MG63 (cell line): Measurements from ENCODE around the gene ERI3. TPM values are rescaled to one million over a fixed set of nuclear protein-coding genes. Genes with fewer than 3 reads are reported as not detected.
A peak's percentile ranks its signal among the peaks of the same experiment; 100 is the strongest.

Experiments
- DNase-seq: peaks from one replicate; pipeline ENCODE4 v3.0.0-alpha.2; 2020
- H3K27me3 ChIP-seq: fragments of 250-450 bp; sonication (Bioruptor Pico); 2 replicates; pipeline ENCODE4 v1.5.1; 2020; ENCODE audit warnings: mild to moderate bottlenecking, moderate library complexity
- H3K36me3 ChIP-seq: fragments of 250-450 bp; sonication (Bioruptor Pico); 2 replicates; pipeline ENCODE4 v1.5.1; 2020; ENCODE audit warnings: mild to moderate bottlenecking, moderate library complexity
- H3K4me3 ChIP-seq: fragments of 250-450 bp; sonication (Bioruptor Pico); 2 replicates; pipeline ENCODE4 v1.5.1; 2020; ENCODE audit warnings: mild to moderate bottlenecking, moderate library complexity
- H3K9me3 ChIP-seq: fragments of 250-450 bp; sonication (Bioruptor Pico); 2 replicates; pipeline ENCODE4 v1.5.1; 2020; ENCODE audit warnings: mild to moderate bottlenecking, moderate library complexity
- total RNA-seq: library from RNA; depleted of rRNA; stranded (reverse); fragments of >200 nt; shearing (Covaris generic); gene quantifications from 2 replicates; pipeline ENCODE4 v1.2.3, GENCODE V29; 2014; ENCODE audit warnings: low replicate concordance

The ERI3 gene
- total RNA-seq, 1 experiment from 2014 or later, result 147 TPM

DNA sequence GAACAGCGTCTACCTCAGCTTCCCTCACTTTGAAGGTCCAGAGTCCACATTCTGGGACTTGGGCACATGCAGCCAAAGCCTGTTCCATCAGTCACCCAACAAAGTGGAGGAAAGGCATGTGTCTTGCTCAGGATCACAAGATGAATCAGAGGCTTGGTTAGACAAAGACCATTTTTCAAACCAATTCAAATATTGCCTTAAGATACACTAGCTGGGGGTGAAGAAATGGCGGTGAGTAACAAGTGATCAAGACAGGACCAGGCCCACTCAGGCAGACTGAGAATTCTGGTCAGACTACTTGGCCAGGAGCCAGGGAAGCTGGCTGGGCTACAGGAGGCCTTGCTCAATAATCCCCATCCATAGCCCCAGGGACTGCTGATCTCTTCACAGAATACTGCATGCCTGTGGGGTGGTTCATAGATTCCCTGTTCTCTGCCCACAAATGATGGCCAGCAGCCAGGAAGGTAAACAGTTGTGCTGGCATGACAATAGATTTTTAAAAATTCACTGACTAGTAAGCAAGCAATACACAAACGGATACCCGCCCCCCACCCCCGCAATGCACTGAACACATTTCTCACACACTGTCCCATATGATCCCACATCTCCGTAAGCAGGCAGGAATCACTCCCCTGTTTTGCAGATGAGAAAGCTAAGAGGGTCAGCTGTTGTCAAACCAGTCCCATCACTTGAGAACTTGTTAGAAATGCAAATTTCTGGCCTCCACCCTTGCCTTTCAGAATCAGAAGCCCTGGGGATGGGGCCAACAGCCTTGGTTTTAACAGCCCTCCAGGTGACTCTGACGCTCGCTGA, 27.2 kb downstream of the ERI3 start:
- Histone ChIP-seq H3K9me3 (no peaks in the 10 kb centered on the region), H3K27me3 (no peaks in the 10 kb centered on the region), H3K4me3 (no peak overlapping the region), H3K36me3 (peaks cover 9% of the 10 kb centered on the region)
- peak; percentile 98 for DNase-seq

DNA sequence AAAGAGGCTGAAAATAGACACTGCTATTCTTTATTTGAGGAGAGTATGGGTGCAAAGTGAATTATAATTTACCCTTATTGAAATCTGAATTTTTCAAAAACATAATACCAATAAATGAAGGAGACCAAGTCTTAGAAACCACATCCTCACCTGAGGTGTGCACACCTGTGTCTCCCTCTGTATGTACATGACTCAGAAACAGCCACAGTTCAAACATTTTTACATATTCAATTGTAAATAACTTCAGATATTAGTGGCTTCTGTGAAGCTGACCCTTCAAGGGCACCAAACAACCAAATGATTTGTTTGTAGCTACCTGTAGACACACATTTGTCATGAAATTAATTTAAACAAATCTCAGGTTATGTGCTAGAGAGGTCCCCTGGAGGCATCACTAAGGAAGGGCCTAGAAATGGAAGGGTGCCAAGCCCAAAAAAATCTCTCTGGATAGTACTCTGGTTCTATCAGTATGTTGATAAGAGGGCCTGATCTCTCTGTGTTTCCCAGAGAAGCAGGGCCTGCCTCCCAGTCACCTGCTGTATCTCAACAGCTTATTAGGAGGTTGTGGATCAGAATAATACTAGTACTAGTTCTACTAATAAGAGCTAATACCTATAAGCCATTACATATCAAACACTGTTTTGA, 28.1 kb downstream of the ERI3 start:
- peaks cover 6% of the 10 kb centered on the region for H3K36me3 ChIP-seq
- no peak for DNase-seq
- no peak overlapping the region for H3K4me3 ChIP-seq
- no peaks in the 10 kb centered on the region for H3K9me3 ChIP-seq
- no peaks in the 10 kb centered on the region for H3K27me3 ChIP-seq

DNA sequence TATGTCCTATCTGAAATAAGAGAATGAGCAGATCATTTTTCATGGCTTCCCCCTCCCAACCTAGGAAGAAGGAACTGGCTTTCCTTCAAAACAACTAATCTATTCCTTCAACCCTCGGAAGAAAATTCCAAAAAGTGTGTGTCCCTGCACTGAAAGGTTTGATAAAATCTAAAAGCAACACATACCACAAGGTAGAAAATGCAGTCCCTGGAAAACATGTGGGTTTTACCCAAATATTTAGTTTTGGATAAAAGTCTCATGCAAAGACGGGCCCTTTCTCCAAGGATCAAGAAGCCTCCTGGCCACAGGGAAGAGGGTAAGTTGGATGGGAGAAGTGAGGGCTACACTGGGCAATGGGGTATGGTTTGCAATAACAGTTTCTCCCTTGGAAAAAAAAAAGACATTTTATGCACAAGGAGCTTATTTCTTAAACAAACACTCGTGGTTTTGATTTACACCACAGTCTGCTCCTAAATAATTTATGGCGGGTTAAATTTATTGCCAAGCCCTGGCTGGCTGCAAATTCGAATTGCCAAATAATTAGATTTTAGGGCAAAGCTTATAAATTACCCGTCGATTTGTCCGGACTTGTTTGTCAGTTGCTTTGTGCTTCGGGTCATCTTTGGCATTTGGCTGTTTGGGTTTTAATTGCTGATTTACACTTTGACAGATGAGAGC, 28.9 kb downstream of the ERI3 start:
- DNase-seq, result no peak

DNA sequence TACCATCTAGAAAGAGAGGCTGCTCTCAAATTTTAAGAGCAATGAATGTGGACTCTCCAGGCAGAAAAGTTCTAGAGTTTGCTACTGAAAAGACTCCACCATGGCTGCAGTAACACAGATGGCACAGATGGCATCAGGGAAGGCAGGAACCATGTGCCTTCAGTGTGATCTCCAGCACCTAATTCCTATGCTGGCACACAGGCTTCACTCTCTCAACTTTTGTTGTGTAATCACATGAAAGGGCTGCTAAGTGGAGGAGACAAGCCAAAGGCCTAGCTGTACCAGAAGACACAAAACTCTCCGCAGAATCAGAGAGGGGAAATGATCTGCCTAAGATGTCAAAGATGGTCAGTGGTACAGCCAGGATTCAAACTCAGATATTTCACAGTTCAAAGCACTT, 31.1 kb downstream of the ERI3 start:
- no peak overlapping the region for H3K4me3 ChIP-seq
- no peaks in the 10 kb centered on the region for H3K9me3 ChIP-seq
- H3K27me3 ChIP-seq, result no peaks in the 10 kb centered on the region
- DNase-seq, result no peak
- H3K36me3 ChIP-seq, result peaks cover 13% of the 10 kb centered on the region

More for the DNA sequence above, 28.9 kb downstream of the ERI3 start:
- H3K4me3 ChIP-seq, result no peak overlapping the region
- H3K36me3 ChIP-seq, result peaks cover 6% of the 10 kb centered on the region
- H3K9me3 ChIP-seq, result no peaks in the 10 kb centered on the region
- no peaks in the 10 kb centered on the region for H3K27me3 ChIP-seq

DNA sequence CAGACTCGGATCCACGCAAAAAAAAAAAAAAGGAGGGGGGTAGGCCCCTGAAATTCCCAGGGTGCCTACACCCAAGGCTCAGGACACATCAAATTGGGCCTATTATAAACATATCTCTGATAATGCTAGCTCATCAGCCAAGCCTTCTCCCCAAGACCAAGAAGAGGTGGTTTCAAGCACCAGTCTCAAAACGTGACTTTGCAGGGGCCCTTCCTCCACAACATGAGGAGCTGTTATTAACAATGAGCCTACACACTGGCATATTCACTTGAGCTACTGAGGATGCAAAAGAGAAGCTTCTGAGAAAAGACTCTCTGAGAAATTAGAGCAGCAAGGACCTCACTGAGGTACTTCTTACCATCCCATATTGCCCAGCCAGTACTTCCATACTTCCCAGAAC, 32.7 kb downstream of the ERI3 start:
- DNase-seq, result no peak
- Histone ChIP-seq H3K9me3 (no peaks in the 10 kb centered on the region), H3K36me3 (peaks cover 28% of the 10 kb centered on the region), H3K4me3 (no peak overlapping the region), H3K27me3 (no peaks in the 10 kb centered on the region)

DNA sequence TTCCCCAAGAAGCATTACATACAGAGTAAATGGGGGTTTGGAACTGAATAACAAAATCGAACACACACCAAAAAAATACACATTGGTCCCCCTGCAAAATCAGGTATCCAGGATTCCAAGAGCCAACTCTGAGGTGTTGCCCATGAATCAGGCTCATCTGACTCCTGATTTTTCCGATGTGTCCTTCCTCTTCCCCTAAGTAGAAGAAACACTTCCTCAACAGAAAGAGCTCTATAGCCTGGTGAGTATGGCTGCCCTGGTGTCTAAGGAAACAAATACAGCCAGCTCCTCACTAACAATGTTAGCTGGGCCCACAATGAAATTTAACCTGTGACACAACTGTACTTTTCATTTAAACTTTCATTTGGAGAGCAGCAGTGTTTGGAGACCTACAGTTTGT, 33.6 kb downstream of the ERI3 start:
- Histone ChIP-seq H3K36me3 (peaks cover 37% of the 10 kb centered on the region), H3K27me3 (no peaks in the 10 kb centered on the region), H3K9me3 (no peaks in the 10 kb centered on the region), H3K4me3 (no peak overlapping the region)
- no peak for DNase-seq

DNA sequence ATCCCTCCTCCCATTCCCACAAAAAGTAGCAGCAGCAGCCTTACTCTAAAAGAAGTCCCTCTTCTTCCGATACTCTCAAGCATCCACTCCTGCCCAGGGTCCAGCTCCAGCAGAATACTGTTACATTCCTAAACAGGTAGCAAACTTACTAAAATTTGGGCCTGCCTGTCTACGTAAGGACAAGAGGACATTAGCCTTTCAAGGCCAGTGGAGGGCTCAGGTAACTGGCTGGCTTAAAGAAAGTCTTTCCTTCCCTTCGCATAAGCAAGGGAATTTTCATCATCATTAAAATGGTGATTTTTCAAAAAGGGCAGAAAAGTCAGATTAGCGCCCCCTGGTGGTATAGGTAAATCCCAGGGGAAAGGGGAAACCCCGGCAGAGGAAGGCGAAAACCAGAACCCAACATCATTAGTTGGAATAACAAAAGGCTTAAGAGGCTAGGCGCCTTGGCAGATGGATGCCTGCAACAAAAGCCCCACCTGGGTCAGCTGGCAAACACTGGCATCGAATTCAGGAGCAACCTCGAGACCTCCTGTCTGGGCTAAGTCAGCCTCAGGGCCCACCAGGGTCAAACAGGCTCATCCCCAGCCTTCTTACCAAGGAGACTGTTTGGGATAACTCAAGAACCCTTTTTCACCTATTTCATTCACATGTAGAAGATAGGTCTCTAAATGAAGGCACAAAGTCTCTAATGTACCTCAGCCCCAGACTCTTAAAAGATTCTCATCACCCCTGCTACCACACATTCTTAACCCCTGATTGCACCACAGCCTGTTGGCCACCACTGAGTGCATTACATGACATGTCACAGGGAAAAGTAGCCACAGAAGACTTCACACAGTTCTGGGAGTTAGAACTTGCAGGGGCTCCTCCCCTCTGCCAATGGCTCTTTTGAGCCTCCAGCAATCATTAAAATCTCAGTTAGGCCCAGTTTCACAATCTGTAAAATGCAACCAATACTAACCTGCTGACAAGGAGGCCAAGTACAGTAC, 36.7 kb downstream of the ERI3 start:
- no peaks in the 10 kb centered on the region for H3K9me3 ChIP-seq
- no peaks in the 10 kb centered on the region for H3K27me3 ChIP-seq
- H3K36me3 ChIP-seq, result peaks cover 47% of the 10 kb centered on the region
- no peak overlapping the region for H3K4me3 ChIP-seq
- peak; percentile 13 for DNase-seq

DNA sequence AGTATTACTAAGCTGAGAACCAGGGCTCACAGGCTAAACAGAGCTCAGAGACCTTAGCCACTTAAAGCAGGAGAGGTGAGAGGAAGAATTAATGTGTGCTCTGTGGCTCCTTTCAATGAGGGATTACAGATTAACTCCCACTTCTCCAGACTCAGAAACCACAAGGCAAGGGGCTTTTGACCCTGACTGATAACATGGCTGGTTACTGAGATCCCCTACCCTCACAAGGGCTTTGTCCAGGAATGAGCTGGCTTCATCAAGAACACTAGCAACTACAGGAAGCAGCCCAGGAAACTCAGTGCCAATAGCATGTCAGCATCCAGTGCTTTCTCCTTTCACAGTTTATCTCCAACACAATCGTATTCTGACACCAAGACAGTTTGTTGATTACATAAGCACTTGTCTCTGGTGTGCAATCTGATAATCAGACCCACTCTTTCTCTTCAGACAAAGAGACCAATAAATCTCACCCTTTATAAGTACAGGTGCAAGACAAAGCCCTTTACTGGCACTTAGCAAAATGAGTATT, 38.8 kb downstream of the ERI3 start:
- peaks cover 54% of the 10 kb centered on the region for H3K36me3 ChIP-seq
- H3K27me3 ChIP-seq, result no peaks in the 10 kb centered on the region
- H3K9me3 ChIP-seq, result no peaks in the 10 kb centered on the region
- no peak overlapping the region for H3K4me3 ChIP-seq
- DNase-seq, result no peak

DNA sequence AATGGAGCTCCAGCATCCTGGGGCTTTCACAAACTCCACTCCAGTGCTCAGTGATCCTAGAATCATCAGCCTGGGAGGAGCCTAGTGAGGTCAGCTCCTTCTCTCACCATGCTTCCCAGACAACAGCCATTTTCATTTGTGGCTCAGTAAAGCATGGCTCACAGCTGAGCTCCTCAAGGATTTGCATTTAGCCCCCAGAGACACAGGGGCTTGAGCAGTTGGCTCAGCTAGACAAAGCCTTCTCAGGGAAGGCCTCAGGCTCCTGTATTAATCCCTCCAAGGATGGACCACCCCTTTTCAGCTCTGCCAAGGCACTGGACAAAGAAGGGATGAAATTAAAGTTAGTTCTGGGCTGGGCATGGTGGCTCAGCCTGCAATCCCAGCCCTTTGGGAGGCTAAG, 39.5 kb downstream of the ERI3 start:
- DNase-seq, result no peak
- Histone ChIP-seq H3K27me3 (no peaks in the 10 kb centered on the region), H3K36me3 (peaks cover 57% of the 10 kb centered on the region), H3K9me3 (no peaks in the 10 kb centered on the region), H3K4me3 (no peak overlapping the region)

DNA sequence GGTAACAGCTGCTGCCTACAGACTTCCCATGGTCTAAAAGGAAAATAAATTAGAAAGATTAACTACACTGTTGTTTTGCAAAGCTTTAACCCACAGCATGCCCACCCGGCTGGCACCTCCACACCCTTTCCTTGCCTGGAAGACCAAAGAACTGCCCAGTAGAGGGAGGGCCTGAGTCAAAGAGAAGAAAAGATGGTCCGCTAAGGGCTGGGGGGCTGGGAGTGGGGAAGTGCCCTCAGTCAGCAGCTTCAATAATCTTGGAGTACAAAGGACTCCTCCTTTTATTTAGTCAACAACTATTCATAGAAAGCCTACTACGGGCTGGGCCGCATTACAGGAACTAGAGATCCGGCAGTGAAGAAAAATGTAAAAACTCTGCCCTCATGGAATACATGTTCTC, 40.6 kb downstream of the ERI3 start:
- no peaks in the 10 kb centered on the region for H3K27me3 ChIP-seq
- no peak overlapping the region for H3K4me3 ChIP-seq
- H3K9me3 ChIP-seq, result no peaks in the 10 kb centered on the region
- H3K36me3 ChIP-seq, result peaks cover 56% of the 10 kb centered on the region
- DNase-seq, result no peak

DNA sequence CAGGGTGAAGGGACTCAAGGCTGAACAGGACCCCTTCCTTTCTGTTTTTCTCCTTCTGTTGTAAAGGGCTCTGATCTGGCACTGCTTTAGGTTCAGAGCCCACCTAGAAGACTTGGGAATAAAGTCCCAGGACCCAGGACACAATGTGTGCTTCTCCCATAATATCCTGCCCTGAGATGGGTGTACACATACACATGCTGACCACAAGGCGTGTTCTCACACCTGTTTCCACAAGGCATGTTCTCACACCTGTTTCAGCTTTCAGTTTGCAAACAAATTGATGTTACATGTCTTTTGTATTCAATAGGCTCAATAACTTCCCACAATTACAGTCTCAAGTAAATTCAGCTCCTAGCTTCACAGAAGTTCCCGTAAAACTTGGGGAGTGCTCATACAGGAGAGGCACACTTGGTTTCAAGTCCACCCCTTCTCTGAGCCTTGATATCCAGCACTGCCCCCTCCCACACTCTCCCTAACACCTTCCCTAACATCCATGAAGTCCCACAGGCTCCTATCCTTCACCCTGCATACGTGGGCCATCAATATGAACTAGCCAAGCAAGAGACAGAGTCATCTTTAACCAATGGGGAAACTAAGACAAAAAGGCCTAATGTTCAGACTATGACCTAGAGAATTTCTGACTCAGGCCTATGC, 41.7 kb downstream of the ERI3 start:
- no peak overlapping the region for H3K4me3 ChIP-seq
- H3K36me3 ChIP-seq, result peaks cover 50% of the 10 kb centered on the region
- H3K9me3 ChIP-seq, result no peaks in the 10 kb centered on the region
- no peaks in the 10 kb centered on the region for H3K27me3 ChIP-seq
- DNase-seq, result no peak

DNA sequence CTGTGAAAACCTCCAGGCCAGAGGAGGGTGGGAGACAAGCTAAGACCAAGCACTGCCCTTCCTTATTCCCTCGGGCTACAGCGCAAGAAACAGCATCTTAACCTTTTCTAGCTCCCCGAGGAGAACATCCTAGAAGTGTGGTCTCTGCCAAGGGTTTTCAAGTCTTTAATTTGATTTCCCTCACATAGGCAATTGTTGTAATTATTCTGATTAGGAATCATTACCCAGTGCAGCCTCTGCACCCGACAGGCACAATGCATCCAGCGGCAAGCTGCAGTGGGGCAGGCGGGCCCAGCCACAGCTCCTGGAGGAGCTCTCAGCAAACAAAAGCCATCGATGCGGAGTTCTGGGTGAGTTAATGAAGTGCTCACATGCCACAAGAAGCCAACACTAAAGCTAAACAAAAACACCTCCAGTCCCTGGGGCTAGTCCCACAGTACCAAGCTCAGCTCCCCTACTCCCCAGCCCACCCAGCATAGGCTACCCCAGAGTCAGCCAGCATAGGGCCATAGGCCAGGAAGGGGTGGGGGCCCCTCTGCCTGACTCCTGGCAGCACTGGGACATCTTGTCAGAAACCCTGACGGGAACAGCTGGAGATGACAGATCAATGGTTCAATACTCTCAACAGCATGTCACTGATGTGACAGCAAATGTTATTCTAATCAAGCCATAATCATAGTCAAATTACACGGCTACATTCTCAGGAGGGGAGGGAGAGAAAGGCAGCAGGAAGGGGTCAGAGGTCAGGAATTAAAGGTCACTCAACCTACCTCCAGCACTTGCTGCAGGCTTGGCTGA, 42.5 kb downstream of the ERI3 start:
- DNase-seq, result no peak
- Histone ChIP-seq H3K4me3 (no peak overlapping the region), H3K27me3 (no peaks in the 10 kb centered on the region), H3K36me3 (peaks cover 49% of the 10 kb centered on the region), H3K9me3 (no peaks in the 10 kb centered on the region)

DNA sequence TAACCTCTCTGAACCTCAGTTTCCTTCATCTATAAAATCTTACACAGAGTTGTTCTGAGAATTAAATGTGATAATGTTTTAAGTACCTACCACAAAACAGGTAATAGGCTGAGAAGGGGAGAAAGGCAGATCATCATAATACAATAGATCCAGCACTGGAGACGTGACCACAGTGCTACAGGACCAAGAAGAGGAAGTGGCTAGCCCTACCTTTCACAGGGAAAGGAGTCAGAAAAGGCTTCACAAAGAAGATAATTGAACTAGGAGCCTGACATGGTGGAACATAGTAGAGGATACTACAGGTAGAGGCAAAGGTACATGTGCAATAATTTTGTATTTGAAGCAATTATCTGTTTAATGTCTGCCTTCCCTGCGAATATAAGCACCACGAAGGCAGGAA, 45.1 kb downstream of the ERI3 start:
- H3K36me3 ChIP-seq, result peaks cover 52% of the 10 kb centered on the region
- no peaks in the 10 kb centered on the region for H3K27me3 ChIP-seq
- DNase-seq, result no peak
- H3K9me3 ChIP-seq, result no peaks in the 10 kb centered on the region
- no peak overlapping the region for H3K4me3 ChIP-seq

DNA sequence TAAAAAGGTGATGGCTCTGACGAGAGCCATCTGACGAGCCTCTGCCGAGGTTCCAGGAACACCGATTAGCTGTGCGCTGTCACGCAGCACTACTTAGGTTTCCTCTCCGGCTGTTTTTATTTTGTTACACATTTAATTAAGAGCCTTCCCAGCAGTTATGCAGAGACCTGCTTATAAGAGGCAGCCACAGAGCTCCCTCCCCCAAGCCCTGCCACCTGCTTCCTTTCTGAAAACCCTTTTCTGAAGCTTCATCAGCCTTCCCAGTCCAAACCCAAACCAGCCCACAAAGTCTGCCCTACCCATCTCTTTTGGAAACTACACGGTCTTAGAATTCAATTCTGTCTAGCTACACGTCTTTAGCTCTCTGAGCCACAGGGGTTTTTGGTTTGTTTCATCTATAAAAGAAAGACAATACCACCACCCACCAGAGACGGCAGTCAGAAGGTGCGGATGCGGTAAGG, 49.1 kb downstream of the ERI3 start:
- H3K9me3 ChIP-seq, result no peaks in the 10 kb centered on the region
- H3K36me3 ChIP-seq, result peaks cover 43% of the 10 kb centered on the region
- no peak for DNase-seq
- no peak overlapping the region for H3K4me3 ChIP-seq
- no peaks in the 10 kb centered on the region for H3K27me3 ChIP-seq

DNA sequence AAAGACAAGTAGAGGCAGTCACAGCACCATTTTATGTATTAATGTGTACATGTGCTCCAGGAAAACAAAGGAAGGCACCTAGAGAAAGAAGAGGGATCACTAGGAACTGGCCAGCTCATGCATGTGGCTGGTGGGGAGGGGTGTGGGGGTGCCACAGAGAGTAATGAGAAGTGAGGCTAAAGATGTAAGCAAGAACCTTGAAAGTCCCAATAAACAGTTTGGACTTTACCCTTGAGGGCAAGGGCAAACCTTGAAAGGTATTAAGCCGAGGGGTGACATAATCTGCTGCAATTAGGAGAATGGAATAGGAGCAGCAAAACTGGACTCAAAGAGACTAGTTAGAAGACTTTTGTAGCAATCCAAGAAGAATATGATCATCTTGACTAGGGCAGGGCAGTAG, 51.5 kb downstream of the ERI3 start:
- no peak for DNase-seq
- Histone ChIP-seq H3K36me3 (peaks cover 37% of the 10 kb centered on the region), H3K4me3 (no peak overlapping the region), H3K9me3 (no peaks in the 10 kb centered on the region), H3K27me3 (no peaks in the 10 kb centered on the region)
